Measurements from ENCODE around the gene STOX2. TPM values are rescaled to one million over a fixed set of nuclear protein-coding genes. Genes with fewer than 3 reads are reported as not detected.

The STOX2 gene
- total and polyA plus RNA-seq, 8 donors = 0.29 to 55.8 (median 3.9) TPM

- H3K27me3 ChIP-seq = no peaks in the 10 kb centered on the region
- no peaks in the 10 kb centered on the region for H3K36me3 ChIP-seq
- H3K9me3 ChIP-seq = no peaks in the 10 kb centered on the region
- 34 to 74% (median 68%) methylated on average over 9 of the region's 9 CpGs for WGBS, 5 donors
- intact Hi-C loops (cut with DNase I; ENCODE audit: low total_unique reads) = no loop called here
- no peak overlapping the region for H3K4me3 ChIP-seq
- peaks cover 0 to 24% (median 11%) of the 10 kb centered on the region in 4 donors for H3K4me1 ChIP-seq
- no peak overlapping the region for H3K27ac ChIP-seq
- DNase-seq = no peak
- TF ChIP-seq POLR2A (IDR thresholded peaks at IDR 0.05) = no peak
- TF ChIP-seq, protein P1, sequence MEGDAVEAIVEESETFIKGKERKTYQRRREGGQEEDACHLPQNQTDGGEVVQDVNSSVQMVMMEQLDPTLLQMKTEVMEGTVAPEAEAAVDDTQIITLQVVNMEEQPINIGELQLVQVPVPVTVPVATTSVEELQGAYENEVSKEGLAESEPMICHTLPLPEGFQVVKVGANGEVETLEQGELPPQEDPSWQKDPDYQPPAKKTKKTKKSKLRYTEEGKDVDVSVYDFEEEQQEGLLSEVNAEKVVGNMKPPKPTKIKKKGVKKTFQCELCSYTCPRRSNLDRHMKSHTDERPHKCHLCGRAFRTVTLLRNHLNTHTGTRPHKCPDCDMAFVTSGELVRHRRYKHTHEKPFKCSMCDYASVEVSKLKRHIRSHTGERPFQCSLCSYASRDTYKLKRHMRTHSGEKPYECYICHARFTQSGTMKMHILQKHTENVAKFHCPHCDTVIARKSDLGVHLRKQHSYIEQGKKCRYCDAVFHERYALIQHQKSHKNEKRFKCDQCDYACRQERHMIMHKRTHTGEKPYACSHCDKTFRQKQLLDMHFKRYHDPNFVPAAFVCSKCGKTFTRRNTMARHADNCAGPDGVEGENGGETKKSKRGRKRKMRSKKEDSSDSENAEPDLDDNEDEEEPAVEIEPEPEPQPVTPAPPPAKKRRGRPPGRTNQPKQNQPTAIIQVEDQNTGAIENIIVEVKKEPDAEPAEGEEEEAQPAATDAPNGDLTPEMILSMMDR (IDR thresholded peaks at IDR 0.05) = no peak
- TF ChIP-seq POLR2AphosphoS5 (IDR thresholded peaks at IDR 0.05) = no peak
Measured at GRCh38 chr4:183867247-183867646, 37.9 kb upstream of the STOX2 start.

DNA sequence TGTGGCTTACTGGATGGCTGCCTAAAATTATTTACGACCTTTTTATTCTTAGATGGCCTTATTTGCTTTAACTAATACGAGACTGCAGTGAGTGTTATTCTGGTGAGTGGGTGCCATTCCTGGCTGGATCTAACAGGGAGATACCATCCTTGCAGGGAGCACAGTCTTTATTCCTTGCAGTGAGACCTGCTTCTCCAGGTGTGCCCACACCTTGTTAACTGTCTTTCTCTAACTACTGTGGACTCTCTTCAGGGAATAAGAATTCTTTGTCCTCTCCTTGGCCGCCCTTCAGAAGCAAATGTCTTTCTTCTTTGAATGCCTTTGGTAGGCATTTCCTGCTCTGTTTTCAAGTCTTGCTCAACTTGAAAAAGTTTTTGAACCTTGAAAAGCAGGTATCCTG lies 34.1 kb upstream of the STOX2 start:
- no peak for DNase-seq
- no peak for TF ChIP-seq POLR2AphosphoS5 (IDR thresholded peaks at IDR 0.05)
- TF ChIP-seq POLR2A (IDR thresholded peaks at IDR 0.05) = no peak
- TF ChIP-seq EP300 (IDR thresholded peaks at IDR 0.05) = no peak
- TF ChIP-seq, protein P1 (IDR thresholded peaks at IDR 0.05) = no peak
- no peaks in the 10 kb centered on the region for H3K27me3 ChIP-seq
- H3K4me1 ChIP-seq = peaks cover 0 to 26% (median 2%) of the 10 kb centered on the region in 4 donors
- H3K36me3 ChIP-seq = no peaks in the 10 kb centered on the region
- H3K9me3 ChIP-seq = no peaks in the 10 kb centered on the region
- no peak overlapping the region for H3K4me3 ChIP-seq
- intact Hi-C loops (cut with DNase I; ENCODE audit: low total_unique reads) = no loop called here
- 45 to 67% (median 60%) methylated on average over 3 of the region's 3 CpGs for WGBS, 5 donors
- H3K27ac ChIP-seq = no peak overlapping the region

DNA sequence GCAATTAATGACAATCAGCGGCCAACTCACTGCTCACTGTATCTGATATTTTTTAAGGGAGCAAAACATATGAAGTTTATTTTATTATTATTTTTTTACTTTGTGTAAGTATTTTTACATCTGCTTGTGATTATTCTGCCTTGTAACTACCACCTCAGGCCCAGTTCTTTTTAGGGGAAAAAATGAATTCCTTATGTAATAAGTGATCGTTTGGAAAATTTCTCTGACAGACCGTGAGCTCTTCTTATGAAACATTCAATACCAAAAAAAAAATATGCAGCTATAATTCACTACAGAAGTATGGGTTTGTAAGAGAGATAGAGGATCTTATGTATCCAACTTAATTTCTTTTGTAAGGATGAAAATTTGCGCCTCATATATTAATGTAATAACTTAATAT lies 33.5 kb upstream of the STOX2 start:
- Histone ChIP-seq H3K36me3 (no peaks in the 10 kb centered on the region), H3K27me3 (no peaks in the 10 kb centered on the region), H3K4me1 (peaks cover 0 to 28% (median 5%) of the 10 kb centered on the region in 4 donors), H3K27ac (no peak overlapping the region), H3K4me3 (no peak overlapping the region), H3K9me3 (no peaks in the 10 kb centered on the region)
- WGBS, 5 donors = 88 to 96% (median 94%) methylated on average over 4 of the region's 4 CpGs
- TF ChIP-seq EP300 (IDR thresholded peaks at IDR 0.05) (no peak), POLR2AphosphoS5 (IDR thresholded peaks at IDR 0.05) (no peak), POLR2A (IDR thresholded peaks at IDR 0.05) (no peak)
- TF ChIP-seq, protein P1 (IDR thresholded peaks at IDR 0.05) = no peak
- intact Hi-C loops (cut with DNase I; ENCODE audit: low total_unique reads) = no loop called here
- no peak for DNase-seq

- no peaks in the 10 kb centered on the region for H3K36me3 ChIP-seq
- no peaks in the 10 kb centered on the region for H3K9me3 ChIP-seq
- WGBS, 5 donors = 37 to 56% (median 47%) methylated on average over 5 of the region's 5 CpGs
- no peak overlapping the region for H3K27ac ChIP-seq
- intact Hi-C loops (cut with DNase I; ENCODE audit: low total_unique reads) = no loop called here
- no peaks in the 10 kb centered on the region for H3K27me3 ChIP-seq
- TF ChIP-seq EP300 (IDR thresholded peaks at IDR 0.05) (no peak), POLR2AphosphoS5 (IDR thresholded peaks at IDR 0.05) (no peak), POLR2A (IDR thresholded peaks at IDR 0.05) (no peak)
- TF ChIP-seq, protein P1 (IDR thresholded peaks at IDR 0.05) = no peak
- peak in 1 of 2 donors; percentile 59 for DNase-seq
- no peak overlapping the region for H3K4me3 ChIP-seq
- H3K4me1 ChIP-seq = peaks cover 4 to 29% (median 14%) of the 10 kb centered on the region in 4 donors
Measured at GRCh38 chr4:183872531-183872930, 32.6 kb upstream of the STOX2 start.
